ENCODE measurements around the gene CSH2. TPM values are rescaled to one million over a fixed set of nuclear protein-coding genes. Genes with fewer than 3 reads are reported as not detected.
"Not testable (repeated sequence)": the region's sequence is repeated elsewhere in the genome, so short reads cannot be mapped to it uniquely, and the experiment has no call there.

Gene CSH2
- total and polyA plus RNA-seq, 2 of the 13 experiments (the other 11 are each of a cell fraction or from before 2014, with no cell fraction given), result not detected

GRCh38 chr17:63882626-63883126 is 9.2 kb upstream of the CSH2 start:
- BruUV-seq (replicated peaks); H3K79me2 ChIP-seq (ENCODE audit: insufficient read depth, low read length); H3K9me3 ChIP-seq (ENCODE audit: low read length); H3K4me2 ChIP-seq (ENCODE audit: low read depth, low read length); ATAC-seq; H3K27me3 ChIP-seq (ENCODE audit: control insufficient read depth in 1 of 2, insufficient read depth in 2 of 2, low read length in 2 of 2); H3K4me1 ChIP-seq (ENCODE audit: insufficient read depth, low read length); H2AFZ ChIP-seq (ENCODE audit: low read length); DNase-seq (ENCODE audit: low spot score); H4K20me1 ChIP-seq (ENCODE audit: insufficient read depth, low read length); H3K4me3 ChIP-seq (replicated peaks in 1 of 3; ENCODE audit: insufficient read depth in 1 of 3, low read depth in 2 of 3, low read length in 3 of 3); H3K9ac ChIP-seq (ENCODE audit: insufficient read depth, low read depth, low read length); in situ Hi-C loops (cut with HindIII; ENCODE audit: extremely low pct_ligation_motif_present, low pct_unique_long_range_greater_than_20kb); H3K36me3 ChIP-seq (replicated peaks in 1 of 2; ENCODE audit: control insufficient read depth in 1 of 2, insufficient read depth in 2 of 2, low read length in 2 of 2); FAIRE-seq; intact Hi-C loops (cut with micrococcal nuclease; ENCODE audit: unreplicated experiment); H3K27ac ChIP-seq (ENCODE audit: extremely low read length, insufficient read depth, low read length); POLR2A ChIA-PET: not testable (repeated sequence)
- WGBS (ENCODE audit: low lambda C conversion rate), result 50% methylated on average over 9 of the region's 9 CpGs
- CTCF ChIA-PET (ENCODE audit: low intra/inter-chr PET ratio, low total read pairs), result interaction anchor here (1.3 kb wide), 1 partner anchor 16 kb away, joined by 4 read pairs; no protein-coding TSS in a partner anchor
- TF ChIP-seq ZMYM3 (CRISPR knock-in tag; IDR thresholded peaks at IDR 0.05) (0 out of 2 replicates have a peak, but pooled peaks have one; percentile 35), ZNF629 (CRISPR knock-in tag; conservative IDR thresholded peaks at IDR 0.05) (peak; percentile 75)

- Histone ChIP-seq H2AFZ (ENCODE audit: low read length) (no peak within 1 kb of the TSS), H3K4me1 (ENCODE audit: insufficient read depth, low read length) (peaks cover 9% of the 10 kb centered on the region; the same call in 1 of the 2 replicates), H3K4me3 (replicated peaks in 1 of 3; ENCODE audit: insufficient read depth in 1 of 3, low read depth in 2 of 3, low read length in 3 of 3) (no peak within 1 kb of the TSS), H3K27ac (ENCODE audit: extremely low read length, insufficient read depth, low read length) (no peak within 1 kb of the TSS), H3K27me3 (ENCODE audit: control insufficient read depth in 1 of 2, insufficient read depth in 2 of 2, low read length in 2 of 2) (peaks cover under 1 to 1% of the 10 kb centered on the region in 2 experiments; a peak in 4 of 5 replicates), H3K9me3 (ENCODE audit: low read length) (no peaks in the 10 kb centered on the region), H4K20me1 (ENCODE audit: insufficient read depth, low read length) (no peaks in the 10 kb centered on the region), H3K36me3 (replicated peaks in 1 of 2; ENCODE audit: control insufficient read depth in 1 of 2, insufficient read depth in 2 of 2, low read length in 2 of 2) (no peaks in the 10 kb centered on the region), H3K9ac (ENCODE audit: insufficient read depth, low read depth, low read length) (no peak within 1 kb of the TSS), H3K79me2 (ENCODE audit: insufficient read depth, low read length) (no peaks in the 10 kb centered on the region), H3K4me2 (ENCODE audit: low read depth, low read length) (peak within 1 kb of the TSS; percentile 50)
- DNase-seq (ENCODE audit: low spot score) (peak; percentile 29), FAIRE-seq (no peak), ATAC-seq (peak; percentile 88)
- CTCF ChIA-PET (ENCODE audit: low intra/inter-chr PET ratio, low total read pairs), result interaction anchor here (1.3 kb wide), 1 partner anchor 16 kb away, joined by 4 read pairs; no protein-coding TSS in a partner anchor
- TF ChIP-seq CTCF (CRISPR knock-in tag; IDR thresholded peaks at IDR 0.05) (peak; percentile 60), ZNF432 (CRISPR knock-in tag; IDR thresholded peaks at IDR 0.05; ENCODE audit: borderline replicate concordance) (no peak)
- in situ Hi-C loops (cut with HindIII; ENCODE audit: extremely low pct_ligation_motif_present, low pct_unique_long_range_greater_than_20kb) (no loop called here), intact Hi-C loops (cut with micrococcal nuclease; ENCODE audit: unreplicated experiment) (no loop called here)
- no TSS peak for BruUV-seq (replicated peaks)
- POLR2A ChIA-PET, result no interaction called here
- WGBS (ENCODE audit: low lambda C conversion rate), result 31% methylated on average over 10 of the region's 15 CpGs
Measured at GRCh38 chr17:63881935-63882601, 8.6 kb upstream of the CSH2 start, which contains the start of gene GH2. GH2 (minus strand) TSS chr17:63881944; CDS start chr17:63881801, 143 bp downstream.
